NCI-H748 treated with DMSO at 0.1 percent for 48 hours (cell line): ENCODE data around the gene RAB15.

Experiments used
- DNase-seq: peaks from one replicate; lab custom pipeline; 2025; lab: John Stamatoyannopoulos, UW

Gene RAB15

DNA sequence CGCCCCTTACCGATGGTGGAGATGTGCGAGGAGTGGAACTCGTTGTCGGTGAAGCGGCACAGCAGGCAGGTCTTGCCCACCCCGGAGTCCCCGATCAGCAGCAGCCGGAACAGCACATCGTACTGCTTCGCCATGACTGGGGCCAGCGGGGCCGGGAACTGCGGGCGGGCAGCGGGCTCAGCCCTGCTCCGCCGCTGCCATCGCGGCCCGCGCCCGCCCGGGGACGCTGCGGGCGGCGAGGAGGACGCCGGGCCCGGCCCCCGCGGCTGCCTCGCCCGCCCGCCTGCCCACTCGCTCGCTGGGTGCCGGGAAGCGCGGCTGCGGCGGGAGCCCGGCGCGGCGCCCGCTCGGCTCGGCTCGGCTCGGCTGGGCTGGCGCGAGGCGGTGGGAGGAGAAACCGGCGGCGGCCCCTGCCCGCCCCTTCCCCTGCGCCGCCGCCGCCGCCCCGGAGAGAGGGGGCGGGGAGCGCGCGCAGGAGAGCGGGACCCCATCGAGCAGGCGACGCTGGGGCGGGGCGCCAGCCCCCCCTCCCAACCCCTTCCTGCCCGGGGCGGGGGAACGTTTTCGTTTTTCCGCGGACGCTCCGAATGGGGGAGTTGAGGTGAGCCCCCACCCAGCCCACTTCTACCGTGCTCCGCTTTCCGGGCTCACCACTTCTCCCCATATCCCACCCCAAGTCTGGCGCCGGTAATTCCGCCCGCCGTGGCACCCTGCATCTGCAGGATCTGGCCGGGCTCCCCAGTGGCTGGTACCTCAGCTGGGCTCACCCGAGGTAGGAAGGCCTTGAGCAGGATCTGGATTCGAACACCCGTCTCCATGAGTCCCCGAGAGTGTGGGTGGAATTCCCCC is at the start of gene RAB15:
Gene RAB15, minus strand, starts transcription at position 394 of the 849 bp plus-strand sequence. Its CDS starts 260 bp downstream, at position 134.
- no peak for DNase-seq

DNA sequence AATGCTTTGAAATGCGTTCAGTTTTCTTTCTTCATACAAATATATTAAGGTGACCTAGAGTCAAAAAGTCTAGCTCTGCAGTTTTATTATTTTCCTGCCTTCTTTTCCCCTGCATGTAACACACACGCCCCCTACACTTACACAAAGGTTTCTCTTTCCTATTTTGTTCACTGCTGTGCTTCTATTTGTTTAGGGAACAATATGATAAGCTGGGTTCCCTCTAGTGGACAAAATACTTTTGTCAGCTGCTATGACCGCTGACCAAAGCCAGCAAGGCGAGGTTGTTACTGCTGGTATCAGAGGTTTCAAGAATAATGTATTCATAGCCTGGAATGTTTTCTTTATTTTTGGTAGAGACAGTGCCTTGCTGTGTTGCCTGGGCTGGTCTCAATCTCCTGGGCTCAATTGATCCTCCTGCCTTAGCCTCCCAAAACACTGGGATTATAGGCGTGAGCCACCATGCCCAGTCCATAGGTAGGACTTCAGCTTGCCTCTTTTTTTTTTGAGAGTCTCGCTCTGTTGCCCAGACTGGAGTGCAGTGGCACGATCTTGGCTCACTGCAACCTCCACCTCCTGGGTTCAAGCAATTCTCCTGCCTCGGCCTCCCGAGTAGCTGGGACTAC is 47.9 kb upstream of the RAB15 start:
- peak; percentile 69 for DNase-seq

DNA sequence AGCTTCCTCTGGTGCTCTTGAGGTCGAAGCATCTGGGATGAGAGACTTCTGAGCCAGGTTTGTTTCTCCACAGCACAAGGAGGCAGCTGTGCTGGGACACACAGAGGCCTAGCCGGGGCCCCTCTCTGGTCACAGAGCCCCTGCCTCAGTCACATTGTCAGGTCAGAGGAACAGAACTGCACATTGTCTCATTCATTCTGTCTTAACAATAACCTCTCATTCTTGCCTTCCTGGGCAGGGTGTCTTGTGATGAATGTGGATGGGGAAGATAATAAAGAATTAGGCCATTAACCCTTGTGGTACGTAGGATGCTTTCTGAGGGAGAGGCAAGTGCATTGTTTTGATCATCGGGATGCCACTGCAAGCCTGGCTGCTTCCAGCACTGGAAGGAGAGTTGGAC is 44.3 kb upstream of the RAB15 start:
- DNase-seq: no peak

DNA sequence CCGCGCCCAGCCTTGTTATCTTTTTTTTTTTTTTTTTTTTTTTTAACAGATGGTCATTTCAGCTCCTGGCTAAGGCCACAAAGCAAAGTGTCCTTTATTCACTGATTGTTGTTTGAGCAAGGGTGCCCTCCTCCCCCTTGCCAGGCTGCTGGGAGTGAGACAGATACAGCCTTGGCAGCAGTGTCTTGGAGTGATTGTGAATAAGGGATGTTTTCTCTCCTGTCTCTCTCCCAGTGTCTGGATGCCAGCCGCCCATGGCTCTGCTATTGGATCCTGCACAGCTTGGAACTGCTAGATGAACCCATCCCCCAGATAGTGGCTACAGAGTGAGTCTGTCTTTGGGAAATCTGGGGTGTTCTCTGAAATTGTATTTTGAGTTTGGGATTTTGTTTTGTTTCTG is 43.3 kb upstream of the RAB15 start:
- DNase-seq: no peak

DNA sequence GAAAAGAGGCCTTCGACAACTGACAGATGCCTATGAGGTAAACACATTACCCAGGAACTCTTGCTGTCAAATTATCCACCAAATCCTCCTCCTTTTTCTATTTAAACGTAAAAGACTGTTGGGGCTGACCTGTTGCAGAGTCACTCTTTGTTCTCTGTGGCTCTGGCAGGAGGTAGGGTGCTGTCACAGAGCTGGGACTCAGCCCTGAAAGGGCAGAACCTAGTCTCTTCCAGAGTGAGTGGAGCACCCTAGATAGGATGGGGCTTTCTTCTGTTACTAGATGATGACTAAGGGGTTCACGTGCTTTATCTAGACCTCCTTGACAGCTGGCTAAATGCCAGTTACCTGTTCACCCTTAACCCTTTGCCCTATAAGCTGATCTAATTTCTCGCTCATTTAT is 40.2 kb upstream of the RAB15 start:
- no peak for DNase-seq

DNA sequence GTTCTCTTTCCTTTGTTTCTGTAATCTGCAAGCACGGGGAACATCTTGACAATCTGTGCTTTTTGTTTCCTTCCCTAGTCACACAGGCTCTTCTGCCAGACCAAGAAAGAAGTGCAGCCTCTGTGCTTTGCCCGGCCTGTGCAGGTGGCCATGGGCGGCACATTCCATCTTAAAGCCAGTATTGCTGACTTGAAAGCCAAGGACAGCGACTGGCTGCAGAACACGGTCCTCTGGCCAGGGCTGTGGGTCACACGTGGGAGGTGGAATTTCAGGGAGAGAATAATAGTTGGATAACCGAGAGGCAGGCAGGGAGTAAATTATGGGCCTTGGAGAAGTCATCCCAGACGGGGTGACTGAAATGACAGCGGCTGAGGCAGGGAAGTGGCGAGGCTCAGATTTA is 39.4 kb upstream of the RAB15 start:
- DNase-seq: no peak

DNA sequence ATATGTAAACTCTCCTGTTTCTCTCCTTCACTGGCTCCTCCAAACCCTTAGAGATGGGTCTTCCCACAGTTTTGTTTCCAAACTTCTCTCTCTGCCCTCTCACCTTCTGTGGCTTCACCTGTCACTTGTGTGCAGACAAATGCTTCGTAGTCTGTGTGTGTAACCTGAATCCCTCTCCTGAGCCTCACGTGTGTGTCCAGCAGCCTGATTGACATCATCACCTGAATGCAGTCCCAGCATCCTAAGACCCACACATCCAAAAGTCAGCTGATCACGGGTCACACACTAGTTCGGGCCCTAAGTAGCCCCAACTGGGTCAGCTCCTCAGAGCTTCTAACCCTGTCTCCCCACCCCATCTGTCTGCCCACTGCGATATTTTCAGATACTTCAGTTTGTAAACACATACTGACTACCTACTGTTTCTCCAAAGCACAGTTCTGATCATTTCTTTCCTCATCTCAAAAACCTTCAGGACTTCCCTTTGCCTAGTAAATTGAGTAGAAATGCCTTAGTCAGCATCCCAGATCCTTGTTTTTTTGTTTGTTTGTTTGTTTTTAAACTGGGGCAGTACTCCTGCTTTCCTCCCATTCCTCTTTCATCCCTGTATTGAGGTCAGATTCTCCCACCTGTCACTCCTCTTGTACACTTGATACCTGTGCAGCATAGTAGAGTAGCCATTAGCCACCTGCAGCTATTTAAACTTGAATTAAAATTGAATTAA is 38.2 kb upstream of the RAB15 start:
- no peak for DNase-seq

DNA sequence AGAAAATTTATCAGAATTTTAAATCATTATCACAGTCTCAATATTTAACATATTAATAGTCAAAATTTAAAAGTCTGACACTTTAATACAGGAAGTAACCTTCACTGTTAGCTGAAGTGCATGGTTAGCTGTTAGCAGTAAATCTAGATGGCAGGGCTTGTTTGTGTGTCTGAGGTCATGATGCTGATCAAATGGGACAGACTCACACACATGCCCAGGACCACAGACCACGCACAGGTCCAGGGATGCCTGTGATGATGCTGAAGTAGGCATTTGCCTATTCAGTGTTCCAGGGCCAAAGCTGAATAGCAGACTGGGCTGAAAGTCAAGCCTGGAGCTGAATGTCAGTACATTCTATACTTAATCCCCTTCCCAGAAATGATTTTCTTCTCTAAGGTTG is 35.1 kb upstream of the RAB15 start:
- DNase-seq: no peak

DNA sequence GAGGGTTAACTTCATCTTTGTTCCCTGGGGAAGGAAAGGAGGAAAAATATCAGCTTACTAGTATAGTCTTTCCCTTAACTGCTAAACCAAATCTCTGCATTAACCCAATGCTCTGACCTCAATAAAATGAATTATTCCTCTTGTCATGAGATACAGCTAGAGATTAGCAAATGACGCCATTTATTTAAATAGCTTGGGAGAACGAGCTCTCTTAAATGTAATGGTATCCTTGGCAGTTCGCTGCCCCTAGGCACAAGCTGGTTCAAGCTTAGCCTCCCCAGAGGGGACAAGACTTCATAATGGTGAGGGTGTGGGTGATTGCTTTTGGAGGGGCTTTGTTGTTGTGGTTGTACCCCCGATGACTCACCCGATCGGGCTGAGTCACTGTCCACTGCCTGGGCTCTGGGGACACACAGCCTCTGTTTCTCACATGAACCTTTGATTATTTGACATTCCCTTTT is 34.2 kb upstream of the RAB15 start:
- no peak for DNase-seq

DNA sequence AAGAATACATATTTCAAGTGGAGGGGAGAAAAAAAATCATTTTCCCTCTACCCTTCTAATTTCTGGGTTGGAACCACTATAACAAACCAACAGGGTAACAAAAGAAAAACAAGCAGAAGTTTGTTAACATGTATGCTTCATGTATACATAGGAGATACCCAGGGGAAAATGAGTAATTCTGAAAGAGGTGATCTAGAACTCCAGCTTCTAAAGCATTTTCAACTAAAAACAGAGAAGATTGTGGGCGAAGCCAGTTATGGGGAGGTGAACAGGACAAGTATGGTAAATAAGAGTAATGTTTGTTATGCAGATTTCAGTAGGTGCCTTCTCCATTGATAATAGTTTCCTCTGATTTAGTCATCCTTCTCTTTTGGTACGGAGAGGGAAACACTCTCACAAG is 31.3 kb upstream of the RAB15 start:
- no peak for DNase-seq

DNA sequence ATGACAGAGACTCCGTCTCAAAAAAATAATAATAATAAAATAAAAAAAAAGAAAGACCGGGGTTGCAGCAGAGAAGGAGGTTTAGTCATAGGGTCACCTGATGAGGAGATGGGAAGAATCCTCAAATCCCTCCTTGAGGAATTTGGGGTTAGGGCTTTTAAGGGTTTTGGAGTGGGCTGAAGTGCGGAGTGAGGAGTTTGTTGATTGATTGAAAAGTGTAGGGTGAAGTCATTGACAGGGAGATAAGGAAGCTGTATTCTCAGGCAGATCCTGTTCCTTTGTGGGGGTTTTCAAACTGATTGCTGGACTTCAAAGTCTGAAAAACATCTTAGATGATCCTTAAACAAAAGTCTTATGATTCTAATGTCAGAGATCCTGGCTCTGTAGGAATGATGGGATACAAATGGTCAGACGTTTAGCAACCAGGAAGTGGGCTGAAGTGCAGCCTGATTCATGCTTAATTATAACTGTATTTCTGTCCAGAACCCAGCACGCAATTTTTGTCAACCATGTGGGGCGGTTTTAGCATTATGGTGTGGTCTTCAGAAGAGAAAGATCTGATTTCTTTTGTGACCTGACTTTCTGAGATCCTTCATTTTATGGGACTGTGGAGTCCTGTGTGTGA is 30.6 kb upstream of the RAB15 start:
- no peak for DNase-seq

DNA sequence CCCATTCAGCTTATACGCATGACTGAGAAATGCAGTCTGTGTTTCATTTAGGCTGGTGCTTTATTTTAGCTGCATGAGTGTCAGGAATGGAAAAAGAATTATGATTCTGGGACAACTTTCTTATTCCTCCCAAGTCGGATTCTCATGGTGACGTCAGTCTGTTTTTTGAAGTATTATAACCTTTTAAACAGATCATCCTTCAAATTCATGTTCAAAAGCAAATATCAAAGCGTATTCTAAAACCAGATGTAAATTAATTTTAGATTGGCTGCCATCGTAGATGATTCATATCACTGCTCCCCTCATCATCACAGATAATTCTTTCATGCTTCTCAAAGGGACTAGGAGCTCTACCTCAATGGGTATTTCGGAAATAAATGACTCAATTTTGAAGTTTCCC is 29.6 kb upstream of the RAB15 start:
- no peak for DNase-seq

DNA sequence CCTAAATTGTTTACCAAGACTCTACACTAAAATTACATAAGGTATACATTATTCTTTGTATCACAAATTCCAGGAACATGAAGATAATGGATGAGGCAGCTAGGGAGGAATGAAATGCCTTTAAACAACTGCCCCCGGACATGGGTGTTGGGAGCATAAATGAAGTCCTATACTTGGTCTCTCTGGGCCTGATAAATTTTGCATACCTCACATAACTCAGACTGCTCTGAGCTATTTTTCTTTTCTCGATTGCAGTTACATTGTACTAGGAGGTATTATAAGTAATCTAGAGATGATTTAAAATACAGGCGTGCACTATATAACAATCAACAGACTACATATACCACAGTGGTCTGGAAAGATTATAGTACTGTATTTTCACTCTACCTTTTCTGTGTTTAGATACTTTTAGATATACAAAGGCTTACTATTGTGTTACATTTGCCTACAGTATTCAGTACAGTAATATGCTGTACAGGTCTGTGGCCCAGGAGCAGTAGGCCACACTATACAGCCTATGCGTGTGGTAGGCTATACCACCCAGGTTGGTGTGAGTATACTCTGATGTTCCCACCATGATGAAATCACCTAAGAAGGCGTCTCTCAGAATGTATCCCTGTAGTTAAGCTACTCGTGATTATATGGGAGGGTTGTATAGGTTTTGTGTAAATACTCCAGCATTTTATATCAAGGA is 28.9 kb upstream of the RAB15 start:
- DNase-seq: no peak

DNA sequence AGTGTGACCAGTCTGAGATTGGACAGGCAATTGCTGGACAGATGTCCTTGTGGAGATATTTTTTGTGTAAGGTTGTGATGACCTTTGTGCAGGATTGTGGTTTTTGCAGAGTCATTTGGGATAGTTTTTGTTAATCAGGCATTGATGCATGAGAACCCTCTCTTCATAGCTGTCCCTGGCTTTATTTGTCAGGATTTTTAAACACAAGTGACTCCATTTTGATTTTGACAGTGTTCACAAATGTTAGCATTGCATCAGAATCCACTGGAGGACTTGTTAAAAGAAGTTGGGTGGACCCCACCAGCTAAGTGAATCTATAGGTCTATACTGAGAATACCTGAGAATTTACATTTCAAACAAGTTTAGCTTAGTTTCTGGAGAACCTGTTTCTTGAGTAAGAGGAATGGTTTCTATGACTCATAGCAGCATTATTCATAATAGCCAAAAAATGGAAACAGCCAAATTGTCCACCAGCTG is 26.4 kb upstream of the RAB15 start:
- no peak for DNase-seq

DNA sequence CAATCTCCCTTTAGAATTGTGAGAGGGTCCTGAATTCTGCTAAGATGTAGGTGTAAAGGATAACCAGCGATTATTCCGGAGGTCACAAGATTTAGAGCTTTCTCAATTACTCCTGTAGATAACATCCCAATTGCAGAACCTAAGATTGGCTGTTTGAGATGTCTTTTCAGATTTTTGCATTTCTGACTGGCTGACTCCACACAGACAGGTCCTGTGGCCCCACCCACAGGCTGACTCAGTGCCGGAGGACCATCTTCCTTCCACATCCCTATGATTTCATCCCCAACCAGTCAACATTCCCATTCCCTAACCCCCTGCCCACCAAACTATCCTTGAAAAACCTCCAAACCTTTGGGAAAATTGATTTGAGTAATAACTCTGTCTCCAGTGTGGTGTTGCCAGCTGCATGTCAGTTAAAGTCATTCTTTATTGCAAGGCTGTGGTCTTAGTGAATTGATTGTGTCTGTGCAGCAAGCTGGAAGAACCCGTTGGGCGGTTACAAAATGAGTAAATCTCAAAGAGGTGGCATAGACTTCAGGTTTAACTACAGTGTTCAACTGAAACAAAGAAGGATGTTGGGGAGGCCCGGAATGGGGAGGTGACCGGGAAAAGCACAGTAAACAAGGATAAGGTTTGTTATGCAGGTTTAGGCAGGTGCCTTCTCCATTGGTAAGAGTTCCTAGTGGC is 25.1 kb upstream of the RAB15 start:
- no peak for DNase-seq

DNA sequence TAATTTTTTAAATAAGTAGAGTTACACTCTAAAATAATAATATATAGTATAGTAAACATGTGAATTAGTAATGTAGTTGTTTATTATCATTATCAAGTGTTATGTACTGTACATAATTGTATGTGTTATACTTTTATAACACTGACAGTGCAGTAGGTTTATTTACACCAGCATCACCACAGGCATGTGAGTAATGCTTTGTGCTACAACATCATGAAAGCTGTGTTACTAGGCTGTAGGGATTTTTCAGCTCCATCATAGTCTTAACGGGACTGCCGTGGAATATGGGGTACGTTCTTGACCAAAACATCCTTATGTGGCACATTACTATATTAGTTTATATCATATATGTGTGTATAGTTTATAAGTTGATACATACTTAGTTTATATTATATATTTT is 23.2 kb upstream of the RAB15 start:
- no peak for DNase-seq

DNA sequence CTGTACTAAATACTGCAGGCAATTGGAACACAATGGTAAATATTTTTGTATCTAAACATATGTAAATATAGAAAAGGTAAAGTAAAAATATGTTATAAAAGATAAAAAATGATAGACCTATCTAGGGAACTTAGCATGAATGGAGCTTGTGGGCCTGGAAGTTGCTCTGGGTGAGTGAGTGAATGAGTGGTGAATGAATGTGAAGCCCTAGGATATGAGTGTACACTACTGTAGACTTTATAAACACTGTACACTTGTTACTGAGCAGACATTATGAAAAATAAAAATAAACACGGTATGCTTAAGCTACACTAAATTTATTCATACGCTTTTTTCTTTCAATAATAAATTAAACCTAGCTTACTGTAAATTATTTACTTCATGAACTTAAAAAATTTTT is 22.4 kb upstream of the RAB15 start:
- DNase-seq: no peak

DNA sequence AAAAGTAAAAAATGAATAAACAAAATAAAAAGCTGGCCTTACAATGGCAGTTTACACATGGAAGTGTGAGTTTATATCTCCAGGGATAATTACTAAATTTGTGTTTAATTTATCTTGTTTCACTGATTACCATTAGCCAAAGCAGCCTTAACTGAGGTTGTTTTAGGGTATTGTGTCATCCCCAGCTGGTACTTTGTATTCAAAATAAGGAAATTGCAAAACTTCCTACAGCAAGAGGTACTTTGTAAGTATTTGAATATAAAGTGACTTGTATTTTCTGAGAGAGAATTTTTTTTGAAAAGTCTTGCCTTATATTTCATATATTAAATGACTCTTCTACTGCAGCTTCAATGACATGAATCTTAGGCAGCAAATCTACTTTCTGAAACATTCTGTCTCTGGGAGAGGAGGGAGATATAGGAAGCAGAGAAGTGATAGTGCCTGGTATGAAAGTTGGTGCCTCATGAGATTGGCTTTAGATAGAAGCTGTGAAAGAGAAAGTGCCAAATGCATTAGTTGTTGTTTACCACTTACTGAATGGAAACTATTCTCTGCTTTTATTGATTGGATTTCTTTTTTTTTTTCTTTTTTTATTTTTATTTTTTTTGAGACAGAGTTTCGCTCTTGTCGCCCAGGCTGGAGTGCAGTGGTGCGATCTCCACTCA is 21.3 kb upstream of the RAB15 start:
- DNase-seq: no peak

DNA sequence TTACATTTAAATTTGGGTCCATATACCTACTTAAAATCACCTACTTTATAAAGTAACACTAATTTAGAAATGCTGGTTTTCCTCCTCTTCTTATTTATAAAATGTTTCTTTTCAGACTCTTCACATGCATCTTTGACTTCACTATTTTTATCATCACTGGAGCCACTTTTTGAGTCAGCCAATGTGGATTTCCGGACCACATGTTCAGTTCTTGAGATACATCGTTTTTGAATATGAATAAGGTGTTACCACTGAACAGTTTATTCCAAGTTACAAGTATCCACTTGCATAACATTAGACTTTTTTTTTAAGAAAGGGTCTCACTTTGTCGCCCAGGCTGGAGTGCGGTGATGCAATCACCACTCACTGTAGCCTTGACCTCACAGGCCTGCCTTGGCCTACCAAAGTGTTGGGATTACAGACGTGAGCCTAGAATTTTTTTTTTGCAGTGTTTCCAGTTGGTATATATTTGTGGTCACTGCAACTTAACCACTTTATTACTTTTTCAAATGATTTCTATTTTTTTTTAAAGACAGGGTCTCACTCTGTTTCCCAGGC is 20.3 kb upstream of the RAB15 start:
- no peak for DNase-seq

DNA sequence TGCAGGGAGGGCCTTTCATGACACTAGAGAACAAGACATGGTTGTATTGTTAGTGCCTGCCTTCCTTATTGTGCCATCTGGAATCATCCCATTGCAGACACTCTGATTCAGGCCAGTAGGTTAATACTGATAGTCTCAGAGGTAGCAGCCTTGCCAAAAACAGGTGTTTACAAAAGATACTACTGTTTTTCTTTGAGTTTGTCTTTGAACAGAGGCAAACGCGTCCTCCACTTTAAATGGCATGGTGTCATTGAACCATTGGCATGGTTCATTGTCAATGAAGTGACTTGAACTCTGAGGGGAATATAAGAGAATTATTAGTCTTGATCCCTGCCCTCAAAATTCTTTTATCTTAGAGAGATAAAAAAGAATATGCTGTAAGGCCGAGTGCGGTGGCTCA is 18.8 kb upstream of the RAB15 start:
- no peak for DNase-seq
